ENCODE measurements around the gene WFDC8.
A peak's percentile ranks its signal among the peaks of the same experiment; 100 is the strongest.

WFDC8 gene

GRCh38 chr20:45593498-45593897 lies 14.4 kb upstream of the WFDC8 start:
- no peak for TF ChIP-seq ZC3H10 (CRISPR knock-in tag; IDR thresholded peaks at IDR 0.05)
- no peak for ATAC-seq

GRCh38 chr20:45592574-45593189 lies 13.6 kb upstream of the WFDC8 start:
- ATAC-seq = peak; percentile 67
- TF ChIP-seq ARNTL (CRISPR knock-in tag; IDR thresholded peaks at IDR 0.05; ENCODE audit: borderline replicate concordance, low read depth) (no peak), CSDC2 (CRISPR knock-in tag; IDR thresholded peaks at IDR 0.05) (no peak), ZNF70 (CRISPR knock-in tag; IDR thresholded peaks at IDR 0.05) (no peak), ZNF565 (CRISPR knock-in tag; conservative IDR thresholded peaks at IDR 0.05; ENCODE audit: low read depth) (no peak), PATZ1 (CRISPR knock-in tag; IDR thresholded peaks at IDR 0.05; ENCODE audit: borderline replicate concordance) (no peak), TOX (CRISPR knock-in tag; IDR thresholded peaks at IDR 0.05; ENCODE audit: borderline replicate concordance) (no peak), CSRNP3 (CRISPR knock-in tag; IDR thresholded peaks at IDR 0.05) (no peak), POU6F1 (CRISPR knock-in tag; IDR thresholded peaks at IDR 0.05; ENCODE audit: borderline replicate concordance, low read depth) (no peak), RARB (CRISPR knock-in tag; IDR thresholded peaks at IDR 0.05) (no peak), BACH2 (CRISPR knock-in tag; IDR thresholded peaks at IDR 0.05; ENCODE audit: borderline replicate concordance) (no peak), ZFP30 (CRISPR knock-in tag; IDR thresholded peaks at IDR 0.05) (no peak), PPARA (CRISPR knock-in tag; IDR thresholded peaks at IDR 0.05; ENCODE audit: borderline replicate concordance) (no peak), TCF4 (CRISPR knock-in tag; IDR thresholded peaks at IDR 0.05; ENCODE audit: borderline replicate concordance) (no peak)

GRCh38 chr20:45589725-45590124 lies 10.6 kb upstream of the WFDC8 start:
- TF ChIP-seq PATZ1 (CRISPR knock-in tag; IDR thresholded peaks at IDR 0.05; ENCODE audit: borderline replicate concordance) = no peak
- TF ChIP-seq ESRRG (CRISPR knock-in tag; IDR thresholded peaks at IDR 0.05) = no peak
- TF ChIP-seq ZC3H10 (CRISPR knock-in tag; IDR thresholded peaks at IDR 0.05) = no peak
- no peak for TF ChIP-seq CSDC2 (CRISPR knock-in tag; IDR thresholded peaks at IDR 0.05)
- ATAC-seq = no peak

GRCh38 chr20:45588800-45589199 lies 9.7 kb upstream of the WFDC8 start:
- no peak for ATAC-seq
- TF ChIP-seq ZNF565 (CRISPR knock-in tag; conservative IDR thresholded peaks at IDR 0.05; ENCODE audit: low read depth) (no peak), ZNF70 (CRISPR knock-in tag; IDR thresholded peaks at IDR 0.05) (no peak), GLIS3 (CRISPR knock-in tag; IDR thresholded peaks at IDR 0.05) (no peak), TOX (CRISPR knock-in tag; IDR thresholded peaks at IDR 0.05; ENCODE audit: borderline replicate concordance) (no peak), PATZ1 (CRISPR knock-in tag; IDR thresholded peaks at IDR 0.05; ENCODE audit: borderline replicate concordance) (no peak), OSR1 (CRISPR knock-in tag; IDR thresholded peaks at IDR 0.05) (no peak), CREB5 (CRISPR knock-in tag; IDR thresholded peaks at IDR 0.05; ENCODE audit: low read depth) (no peak), SNAI2 (CRISPR knock-in tag; IDR thresholded peaks at IDR 0.05) (no peak), CSDC2 (CRISPR knock-in tag; IDR thresholded peaks at IDR 0.05) (no peak), POU6F1 (CRISPR knock-in tag; IDR thresholded peaks at IDR 0.05; ENCODE audit: borderline replicate concordance, low read depth) (no peak), ZC3H10 (CRISPR knock-in tag; IDR thresholded peaks at IDR 0.05) (no peak), RARB (CRISPR knock-in tag; IDR thresholded peaks at IDR 0.05) (no peak), ARNTL (CRISPR knock-in tag; IDR thresholded peaks at IDR 0.05; ENCODE audit: borderline replicate concordance, low read depth) (no peak), ZFP3 (CRISPR knock-in tag; IDR thresholded peaks at IDR 0.05) (no peak)
